Measurements from ENCODE around the gene KCNQ5. TPM values are rescaled to one million over a fixed set of nuclear protein-coding genes. Genes with fewer than 3 reads are reported as not detected.
A peak's percentile ranks its signal among the peaks of the same experiment; 100 is the strongest.

Gene KCNQ5
- total RNA-seq, 4 donors from 2014 or later: 0.57 to 4.4 (median 0.97) TPM

GRCh38 chr6:72620871-72621290 is 983 bp upstream of the KCNQ5 start:
- peaks cover 0 to 76% (median 4%) of the 10 kb centered on the region in 4 donors for H3K27me3 ChIP-seq
- intact Hi-C loops (cut with DNase I): no loop called here
- DNase-seq: no peak
- H3K4me3 ChIP-seq: peak overlapping the region in 3 of 4 donors; percentile 52 to 76 (median 59)
- no peaks in the 10 kb centered on the region for H3K9me3 ChIP-seq
- no peak overlapping the region for H3K27ac ChIP-seq
- H3K4me1 ChIP-seq: peaks cover 22 to 46% (median 24%) of the 10 kb centered on the region in 3 donors
- 27% methylated on average over 9 to 17 of the region's 21 CpGs for WGBS, 2 donors
- no peak for TF ChIP-seq POLR2A (IDR thresholded peaks at IDR 0.05)
- H3K36me3 ChIP-seq: no peaks in the 10 kb centered on the region

GRCh38 chr6:72622094-72622940 is 453 bp downstream of the KCNQ5 start:
- Histone ChIP-seq H3K4me1 (peaks cover 22 to 46% (median 24%) of the 10 kb centered on the region in 3 donors), H3K27ac (peak overlapping the region in 1 of 4 donors; percentile 2), H3K4me3 (peak overlapping the region; percentile 36 to 76 (median 56)), H3K9me3 (no peaks in the 10 kb centered on the region), H3K27me3 (peaks cover 0 to 78% (median 4%) of the 10 kb centered on the region in 4 donors), H3K36me3 (no peaks in the 10 kb centered on the region)
- 0 to 2% methylated on average over 23 to 27 of the region's 89 CpGs for WGBS, 2 donors
- intact Hi-C loops (cut with DNase I): no loop called here
- DNase-seq: no peak
- TF ChIP-seq CTCF (IDR thresholded peaks at IDR 0.05): peak in 2 of 6 experiments; percentile 12 to 36
- no peak for TF ChIP-seq POLR2A (IDR thresholded peaks at IDR 0.05)

GRCh38 chr6:72623808-72624207 is 1.9 kb downstream of the KCNQ5 start:
- no peak overlapping the region for H3K27ac ChIP-seq
- WGBS, 2 donors: 21 to 30% methylated on average over 5 of the region's 5 CpGs
- no peak for DNase-seq
- H3K27me3 ChIP-seq: peaks cover 0 to 72% (median 4%) of the 10 kb centered on the region in 4 donors
- intact Hi-C loops (cut with DNase I): no loop called here
- H3K36me3 ChIP-seq: no peaks in the 10 kb centered on the region
- no peaks in the 10 kb centered on the region for H3K9me3 ChIP-seq
- TF ChIP-seq CTCF (IDR thresholded peaks at IDR 0.05): no peak
- TF ChIP-seq POLR2A (IDR thresholded peaks at IDR 0.05): no peak
- peaks cover 22 to 46% (median 24%) of the 10 kb centered on the region in 3 donors for H3K4me1 ChIP-seq
- no peak overlapping the region for H3K4me3 ChIP-seq

- TF ChIP-seq POLR2A (IDR thresholded peaks at IDR 0.05): no peak
- peak; percentile 25 to 65 (median 50) for TF ChIP-seq CTCF (IDR thresholded peaks at IDR 0.05)
- intact Hi-C loops (cut with DNase I): no loop called here
- Histone ChIP-seq H3K4me3 (no peak overlapping the region), H3K27me3 (peaks cover 0 to 63% (median 4%) of the 10 kb centered on the region in 4 donors), H3K27ac (no peak overlapping the region), H3K4me1 (peaks cover 22 to 43% (median 24%) of the 10 kb centered on the region in 3 donors), H3K36me3 (no peaks in the 10 kb centered on the region), H3K9me3 (no peaks in the 10 kb centered on the region)
- 36 to 65% methylated on average over 3 of the region's 3 CpGs for WGBS, 2 donors
- DNase-seq: no peak
Measured at GRCh38 chr6:72624557-72625160, 2.8 kb downstream of the KCNQ5 start.

- Histone ChIP-seq H3K4me3 (no peak overlapping the region), H3K36me3 (no peaks in the 10 kb centered on the region), H3K27me3 (peaks cover 0 to 48% (median 4%) of the 10 kb centered on the region in 4 donors), H3K9me3 (no peaks in the 10 kb centered on the region), H3K4me1 (peaks cover 20 to 28% (median 21%) of the 10 kb centered on the region in 3 donors), H3K27ac (no peak overlapping the region)
- no peak for DNase-seq
- intact Hi-C loops (cut with DNase I): no loop called here
- 75 to 79% methylated on average over 2 of the region's 2 CpGs for WGBS, 2 donors
- TF ChIP-seq CTCF (IDR thresholded peaks at IDR 0.05): no peak
- TF ChIP-seq POLR2A (IDR thresholded peaks at IDR 0.05): no peak
Measured at GRCh38 chr6:72626126-72626525, 4.3 kb downstream of the KCNQ5 start.
